Measurements from ENCODE around the gene S100A2. TPM values are rescaled to one million over a fixed set of nuclear protein-coding genes. Genes with fewer than 3 reads are reported as not detected.

The S100A2 gene
- total RNA-seq, 4 donors from 2014 or later, result 949 to 3,544 (median 1,180) TPM

DNA sequence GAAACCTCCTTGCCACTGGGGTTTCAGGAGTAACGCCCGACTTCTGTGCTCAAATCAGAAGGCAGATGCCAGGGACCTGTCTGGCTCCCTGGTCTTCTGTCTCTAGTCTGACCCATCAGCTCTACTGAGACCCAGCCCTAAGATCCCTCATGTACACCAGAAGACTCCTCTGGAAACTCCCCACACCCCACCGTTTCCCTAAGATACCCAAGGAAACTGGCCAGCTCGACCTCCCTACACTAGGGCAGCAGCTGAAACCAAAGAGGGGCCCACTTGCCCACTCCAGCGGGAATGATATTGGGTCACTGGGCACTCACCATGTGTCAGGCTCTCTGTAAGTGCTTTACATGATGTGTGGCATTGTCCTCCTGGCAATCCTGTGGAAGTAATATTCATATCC, 47.8 kb upstream of the S100A2 start:
- Histone ChIP-seq H3K36me3 (no peaks in the 10 kb centered on the region), H3K27ac (peak overlapping the region; percentile 92 to 96 (median 94)), H3K4me1 (peaks cover 26 to 89% (median 49%) of the 10 kb centered on the region in 3 donors), H3K27me3 (no peaks in the 10 kb centered on the region), H3K4me3 (peak overlapping the region; percentile 54 to 76 (median 66)), H3K9me3 (no peaks in the 10 kb centered on the region)
- TF ChIP-seq, protein P1, sequence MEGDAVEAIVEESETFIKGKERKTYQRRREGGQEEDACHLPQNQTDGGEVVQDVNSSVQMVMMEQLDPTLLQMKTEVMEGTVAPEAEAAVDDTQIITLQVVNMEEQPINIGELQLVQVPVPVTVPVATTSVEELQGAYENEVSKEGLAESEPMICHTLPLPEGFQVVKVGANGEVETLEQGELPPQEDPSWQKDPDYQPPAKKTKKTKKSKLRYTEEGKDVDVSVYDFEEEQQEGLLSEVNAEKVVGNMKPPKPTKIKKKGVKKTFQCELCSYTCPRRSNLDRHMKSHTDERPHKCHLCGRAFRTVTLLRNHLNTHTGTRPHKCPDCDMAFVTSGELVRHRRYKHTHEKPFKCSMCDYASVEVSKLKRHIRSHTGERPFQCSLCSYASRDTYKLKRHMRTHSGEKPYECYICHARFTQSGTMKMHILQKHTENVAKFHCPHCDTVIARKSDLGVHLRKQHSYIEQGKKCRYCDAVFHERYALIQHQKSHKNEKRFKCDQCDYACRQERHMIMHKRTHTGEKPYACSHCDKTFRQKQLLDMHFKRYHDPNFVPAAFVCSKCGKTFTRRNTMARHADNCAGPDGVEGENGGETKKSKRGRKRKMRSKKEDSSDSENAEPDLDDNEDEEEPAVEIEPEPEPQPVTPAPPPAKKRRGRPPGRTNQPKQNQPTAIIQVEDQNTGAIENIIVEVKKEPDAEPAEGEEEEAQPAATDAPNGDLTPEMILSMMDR (IDR thresholded peaks at IDR 0.05), result no peak
- TF ChIP-seq POLR2A (IDR thresholded peaks at IDR 0.05), result no peak
- intact Hi-C loops (cut with DNase I), result loop anchor here (5.0 kb wide), 1 partner anchor 36 kb away; no protein-coding TSS in a partner anchor
- DNase-seq, result no peak
- WGBS, 2 donors, result 53 to 57% methylated on average over 2 to 3 of the region's 5 CpGs

DNA sequence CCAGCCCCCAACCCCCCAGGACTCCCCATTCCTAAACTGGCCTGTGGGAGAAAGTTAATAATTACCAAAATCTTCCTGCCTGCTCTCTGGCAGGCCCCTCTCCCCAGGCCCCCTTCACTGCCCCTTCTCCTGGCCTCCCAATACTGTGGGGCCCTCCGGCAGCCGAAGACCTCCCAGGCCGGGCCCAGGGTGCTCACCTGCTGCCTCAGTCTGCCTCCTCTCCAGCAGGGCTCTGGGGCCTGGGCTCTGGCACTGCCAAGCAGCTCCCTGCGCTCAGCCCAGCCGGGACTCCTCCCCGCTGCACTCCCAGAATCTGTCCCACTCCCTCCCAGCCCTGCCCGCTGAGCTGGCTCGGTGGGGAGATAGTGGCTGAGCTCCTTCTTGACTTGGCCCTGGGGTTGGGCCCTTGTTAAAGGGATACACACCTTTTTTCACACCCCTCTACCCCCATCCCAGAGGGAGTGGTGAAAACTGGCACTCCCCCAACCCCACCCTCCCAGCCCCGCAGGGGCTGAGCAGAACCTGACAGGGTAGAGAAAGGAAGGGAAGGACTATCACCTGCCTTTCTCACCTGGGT, 47.2 kb upstream of the S100A2 start, which contains the start of gene S100A16:
Gene S100A16, minus strand, starts transcription at position 383 of the 577 bp plus-strand sequence. CDS start 4,986 bp downstream, outside the sequence.
- WGBS, 2 donors, result 8% methylated on average over 4 of the region's 9 CpGs; no CpG with 5 or more reads in 1 of the 2 donors
- intact Hi-C loops (cut with DNase I), result loop anchor here (5.0 kb wide), 1 partner anchor 36 kb away; no protein-coding TSS in a partner anchor
- peaks cover 26 to 89% (median 50%) of the 10 kb centered on the region in 3 donors for H3K4me1 ChIP-seq
- no peaks in the 10 kb centered on the region for H3K9me3 ChIP-seq
- peak in 3 of 4 donors; percentile 89 to 90 (median 89) for TF ChIP-seq POLR2A (IDR thresholded peaks at IDR 0.05)
- TF ChIP-seq, protein P1 (IDR thresholded peaks at IDR 0.05), result no peak
- H3K27ac ChIP-seq, result peak within 1 kb of the TSS; percentile 92 to 96 (median 94)
- no peaks in the 10 kb centered on the region for H3K27me3 ChIP-seq
- H3K4me3 ChIP-seq, result peak within 1 kb of the TSS; percentile 54 to 76 (median 66)
- no peak for DNase-seq
- peaks cover 0 to 4% (median 1%) of the 10 kb centered on the region in 3 donors for H3K36me3 ChIP-seq

GRCh38 chr1:153612111-153612754, 46.6 kb upstream of the S100A2 start:
- DNase-seq, result no peak
- intact Hi-C loops (cut with DNase I), result loop anchor here (5.0 kb wide), 1 partner anchor 35 kb away; no protein-coding TSS in a partner anchor

GRCh38 chr1:153611356-153611755, 45.7 kb upstream of the S100A2 start:
- peak overlapping the region; percentile 54 to 76 (median 66) for H3K4me3 ChIP-seq
- no peak for DNase-seq
- intact Hi-C loops (cut with DNase I), result loop anchor here (5.0 kb wide), 1 partner anchor 34 kb away; no protein-coding TSS in a partner anchor

More at GRCh38 chr1:153612111-153612754, 46.6 kb upstream of the S100A2 start:
- H3K9me3 ChIP-seq, result no peaks in the 10 kb centered on the region
- peaks cover 25 to 89% (median 50%) of the 10 kb centered on the region in 3 donors for H3K4me1 ChIP-seq
- WGBS, 2 donors, result 30 to 33% methylated on average over 6 to 7 of the region's 11 CpGs
- H3K36me3 ChIP-seq, result peaks cover 3 to 11% (median 7%) of the 10 kb centered on the region in 3 donors
- no peaks in the 10 kb centered on the region for H3K27me3 ChIP-seq
- peak overlapping the region; percentile 92 to 96 (median 94) for H3K27ac ChIP-seq
- H3K4me3 ChIP-seq, result peak overlapping the region; percentile 54 to 76 (median 66)
- TF ChIP-seq, protein P1 (IDR thresholded peaks at IDR 0.05), result no peak
- TF ChIP-seq POLR2A (IDR thresholded peaks at IDR 0.05), result no peak

More at GRCh38 chr1:153611356-153611755, 45.7 kb upstream of the S100A2 start:
- H3K9me3 ChIP-seq, result no peaks in the 10 kb centered on the region
- peaks cover 30 to 88% (median 49%) of the 10 kb centered on the region in 3 donors for H3K4me1 ChIP-seq
- no peak for TF ChIP-seq POLR2A (IDR thresholded peaks at IDR 0.05)
- TF ChIP-seq, protein P1 (IDR thresholded peaks at IDR 0.05), result no peak
- H3K27ac ChIP-seq, result peak overlapping the region; percentile 92 to 96 (median 94)
- WGBS, 2 donors, result 32 to 40% methylated on average over 1 of the region's 1 CpG
- peaks cover 11 to 19% (median 16%) of the 10 kb centered on the region in 3 donors for H3K36me3 ChIP-seq
- no peaks in the 10 kb centered on the region for H3K27me3 ChIP-seq

Measured in esophagus squamous epithelium (tissue), 5 donors.